GM21381 (cell line): ENCODE measurements around the gene NEK4.

Source experiments
- ATAC-seq: cut with Tn5 transposase; IDR thresholded peaks from one replicate; pipeline ENCODE4 v1.9.1; 2021; ENCODE audit warnings: mild to moderate bottlenecking, moderate library complexity; ENCODE audit not compliant: unreplicated experiment

NEK4 gene

DNA sequence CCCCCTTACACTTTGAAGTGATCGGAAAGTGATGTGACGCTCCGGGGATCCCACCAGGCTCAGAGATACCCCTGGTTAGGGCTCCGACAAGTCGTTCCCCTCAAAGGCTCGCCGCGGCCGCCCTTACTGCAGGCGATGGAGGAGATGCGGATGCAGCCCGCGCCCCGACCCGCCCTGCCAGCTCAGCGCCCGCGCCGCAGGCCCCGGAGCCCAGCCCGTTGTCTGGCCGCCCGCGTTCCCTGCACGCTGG lies 65.4 kb downstream of the NEK4 start:
- no peak for ATAC-seq

DNA sequence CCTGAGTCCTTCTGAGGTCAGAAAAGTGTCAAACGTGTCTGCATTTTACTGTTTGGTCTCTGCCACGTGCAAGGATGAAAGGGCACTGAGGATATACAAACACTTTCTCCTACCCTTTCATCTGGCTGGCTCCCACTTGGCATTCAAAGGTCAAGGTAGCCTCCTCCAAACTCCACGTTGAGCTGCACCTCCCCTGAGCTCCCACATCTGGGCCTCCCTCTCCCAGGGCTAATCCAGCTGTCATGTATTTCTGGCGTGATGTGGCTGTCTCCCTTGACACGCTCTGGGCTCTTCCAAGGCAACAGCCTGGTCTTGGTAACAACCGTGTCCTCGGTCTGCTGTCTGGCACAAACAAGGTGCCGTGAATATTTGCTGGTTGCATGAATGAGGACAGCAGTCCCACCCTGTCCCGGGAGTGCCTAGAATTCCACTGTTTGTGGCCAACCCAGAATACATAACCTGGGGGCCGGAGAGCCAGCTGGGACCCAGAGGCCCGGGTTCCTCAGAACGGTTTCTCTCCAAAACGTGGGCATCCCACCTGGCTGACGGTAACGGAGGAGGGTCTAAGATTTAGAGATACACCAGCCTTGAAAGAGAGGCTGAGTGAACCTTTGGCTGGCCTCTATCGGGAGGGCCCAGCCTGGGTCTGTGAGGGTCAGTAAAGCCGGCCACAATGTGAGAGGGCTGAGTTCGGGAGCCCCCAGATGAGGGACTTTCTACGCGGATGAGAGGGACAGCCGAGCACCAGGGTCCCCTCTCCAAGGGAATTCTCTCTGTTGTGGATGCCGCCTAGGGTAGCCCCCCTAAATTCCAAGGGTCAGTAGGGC lies 65.9 kb downstream of the NEK4 start:
- ATAC-seq, result no peak

DNA sequence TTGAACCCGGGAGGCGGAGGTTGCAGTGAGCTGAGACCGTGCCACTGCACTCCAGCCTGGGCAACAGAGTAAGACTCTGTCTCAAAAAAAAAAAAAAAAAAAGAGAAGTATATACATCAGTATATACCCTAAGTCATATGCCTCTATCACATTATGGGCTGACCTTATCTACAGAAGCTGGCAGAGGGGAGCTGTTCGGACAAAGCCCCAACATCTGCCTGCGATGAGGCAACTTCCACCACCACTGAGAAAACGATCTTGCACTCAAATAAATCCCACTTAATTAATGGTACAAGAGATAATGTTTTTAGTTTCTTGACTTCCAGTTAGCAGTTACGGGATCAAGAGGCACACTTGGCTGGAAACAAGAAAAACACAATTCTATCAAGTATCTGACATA lies 67.4 kb downstream of the NEK4 start:
- ATAC-seq, result no peak

DNA sequence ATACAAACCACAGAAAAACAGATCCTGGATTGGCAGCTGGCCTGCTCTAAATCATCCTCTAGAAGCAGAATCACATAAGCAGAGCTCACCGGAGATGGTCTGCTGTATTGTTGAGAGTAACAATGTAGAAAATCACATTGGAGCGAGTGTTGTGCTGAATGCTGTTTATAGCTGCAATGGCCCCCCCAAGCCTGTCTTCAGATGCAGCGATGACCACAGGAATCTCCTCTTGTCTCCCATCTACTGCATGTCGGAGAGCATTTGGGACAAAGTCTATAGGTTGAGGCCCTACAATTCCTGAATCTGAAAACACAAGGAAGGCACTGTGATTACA lies 73.1 kb downstream of the NEK4 start:
- ATAC-seq, result no peak

DNA sequence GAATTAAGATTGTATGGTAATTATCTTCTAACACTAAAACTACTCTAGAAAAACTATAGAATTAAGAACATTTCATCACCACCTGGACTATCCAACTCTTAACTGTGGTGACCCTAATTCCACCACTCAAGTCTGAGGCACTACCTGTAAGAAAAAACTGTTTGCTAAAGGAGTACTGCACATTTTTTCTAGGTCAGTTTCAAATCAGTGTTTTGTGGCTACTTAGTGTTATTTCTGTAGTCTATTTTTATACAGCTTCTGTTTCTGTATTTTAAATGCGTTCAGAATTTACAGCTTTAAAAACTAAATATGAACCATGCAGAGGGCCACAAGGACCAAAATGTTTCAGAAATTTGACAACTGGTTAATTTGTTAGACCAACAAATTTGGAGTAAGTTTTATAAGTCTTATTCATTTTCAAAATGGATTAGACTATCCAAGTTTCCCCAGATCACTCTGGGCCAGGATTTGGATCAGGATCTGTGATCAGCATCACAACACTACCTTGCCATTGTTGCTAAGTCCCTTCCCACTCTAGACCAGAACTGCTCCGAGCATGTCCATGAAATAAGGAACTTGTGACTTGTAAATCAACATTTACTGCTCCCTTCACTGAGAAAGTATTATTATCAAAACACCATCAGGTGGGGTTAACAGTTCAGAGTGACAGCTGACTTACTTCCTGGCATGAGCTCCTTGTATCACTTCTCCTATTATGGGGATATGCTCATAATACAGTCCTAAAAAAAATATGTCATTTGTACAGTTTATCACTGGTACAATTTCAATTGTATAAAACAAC lies 73.7 kb downstream of the NEK4 start:
- ATAC-seq, result no peak

DNA sequence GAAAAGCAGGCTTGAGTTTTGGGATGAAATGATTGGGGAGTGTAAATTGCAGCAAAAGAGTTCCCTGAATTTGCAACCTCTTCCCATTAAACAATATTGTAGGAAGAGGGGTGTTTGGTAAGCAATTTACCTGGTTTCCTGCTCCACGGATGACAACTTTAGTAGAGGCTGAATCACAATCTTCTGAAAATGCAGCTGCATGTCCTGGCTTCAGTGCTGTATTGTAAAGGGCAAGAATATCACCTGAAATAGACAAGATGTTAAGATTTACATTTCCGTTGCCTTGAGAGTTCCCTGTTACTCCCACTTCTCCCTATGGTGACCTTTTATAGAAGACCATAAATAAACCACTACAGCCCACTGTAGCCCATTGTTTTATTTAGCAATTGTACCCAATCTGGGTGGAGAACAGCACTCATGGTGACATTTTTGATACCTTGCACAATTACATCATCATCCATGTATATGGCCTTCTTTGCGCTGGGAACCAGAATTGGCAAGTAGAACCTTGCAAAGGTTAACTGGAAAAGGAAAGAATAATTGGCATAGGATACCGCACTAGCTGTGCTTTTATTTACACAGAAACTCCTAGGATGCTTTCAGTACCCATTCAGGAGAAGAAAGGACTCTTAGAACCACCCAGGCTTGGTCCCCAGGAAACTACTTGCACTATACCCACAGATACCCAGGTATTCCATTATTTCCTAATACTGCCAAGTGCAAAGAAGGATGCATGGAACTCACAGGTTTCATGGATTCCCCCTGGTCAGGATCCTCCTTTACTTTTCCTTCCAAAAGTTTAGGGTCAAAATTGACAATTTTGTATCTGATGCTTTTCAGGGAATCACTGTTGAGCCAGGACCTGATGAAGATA lies 74.7 kb downstream of the NEK4 start:
- no peak for ATAC-seq

DNA sequence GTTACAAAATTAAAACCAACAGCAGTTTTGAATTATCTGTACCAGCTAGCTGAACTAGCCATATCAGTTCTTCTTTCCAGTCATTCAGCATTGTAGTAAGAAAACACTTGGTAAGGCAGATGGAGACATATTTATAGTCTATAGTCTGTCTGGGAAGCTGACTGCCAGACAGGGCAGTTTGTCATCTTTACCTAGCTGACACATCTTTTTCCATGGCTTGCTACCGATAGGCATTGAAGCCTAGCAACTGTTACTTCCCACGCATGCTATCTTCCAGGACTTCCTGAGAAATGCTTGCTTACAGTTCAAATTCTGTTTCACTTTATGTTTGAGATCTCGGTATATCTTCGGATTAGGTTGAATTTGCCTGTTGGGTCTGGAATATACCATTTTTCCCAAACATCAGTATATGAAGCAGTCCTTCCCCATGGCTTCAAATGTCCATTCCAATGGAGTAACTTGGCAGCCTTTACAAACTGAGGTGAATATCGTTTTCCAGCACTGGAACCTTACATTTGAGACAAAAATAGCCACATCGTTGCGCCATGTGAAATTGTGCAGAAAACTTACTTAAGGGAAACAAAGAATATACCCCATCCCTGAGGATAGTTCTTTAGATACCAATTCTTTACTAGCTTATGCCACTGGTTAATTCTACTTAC lies 76.1 kb downstream of the NEK4 start:
- no peak for ATAC-seq

DNA sequence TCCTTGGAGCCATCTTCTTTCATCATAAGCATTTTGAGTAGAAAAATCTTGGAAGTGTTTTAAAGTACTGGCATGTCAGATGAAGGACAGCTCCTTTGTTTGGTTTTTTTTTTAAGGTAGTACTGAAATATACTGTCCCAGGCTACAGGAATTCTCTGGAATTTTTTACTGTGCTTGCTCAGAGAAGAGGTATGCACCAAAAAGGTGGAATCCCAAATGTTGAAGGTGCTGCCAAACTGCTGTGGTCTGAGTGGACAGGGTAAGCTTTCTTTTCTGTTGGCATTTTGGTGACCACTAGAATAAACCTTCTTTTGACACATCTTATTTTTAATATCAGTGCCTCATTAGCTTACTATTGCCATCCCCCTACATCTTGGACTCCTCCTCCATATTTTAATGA lies 77.7 kb downstream of the NEK4 start:
- no peak for ATAC-seq

- ATAC-seq, result no peak
Observed at GRCh38 chr3:52690560-52690959, 80.2 kb downstream of the NEK4 start.

- ATAC-seq, result no peak
Observed at GRCh38 chr3:52689151-52689550, 81.6 kb downstream of the NEK4 start.

DNA sequence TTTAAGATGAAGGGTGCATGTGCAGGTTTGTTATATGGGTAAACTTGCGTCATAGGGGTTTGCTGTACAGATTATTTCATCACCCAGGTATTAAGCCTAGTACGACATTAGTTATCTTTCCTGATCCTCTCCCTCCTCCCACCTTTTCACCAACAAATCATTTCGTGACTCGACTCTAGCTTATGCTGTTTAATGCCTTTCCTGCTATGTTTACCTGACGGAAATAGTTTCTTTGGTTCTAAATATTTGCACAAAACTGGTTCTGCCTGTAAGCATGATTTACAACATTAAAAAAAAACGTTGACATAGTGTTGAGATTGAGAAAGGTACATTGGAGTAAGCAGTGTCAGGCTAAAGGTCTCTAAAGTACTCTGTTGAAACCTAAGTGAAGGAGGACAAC lies 82.5 kb downstream of the NEK4 start:
- no peak for ATAC-seq

DNA sequence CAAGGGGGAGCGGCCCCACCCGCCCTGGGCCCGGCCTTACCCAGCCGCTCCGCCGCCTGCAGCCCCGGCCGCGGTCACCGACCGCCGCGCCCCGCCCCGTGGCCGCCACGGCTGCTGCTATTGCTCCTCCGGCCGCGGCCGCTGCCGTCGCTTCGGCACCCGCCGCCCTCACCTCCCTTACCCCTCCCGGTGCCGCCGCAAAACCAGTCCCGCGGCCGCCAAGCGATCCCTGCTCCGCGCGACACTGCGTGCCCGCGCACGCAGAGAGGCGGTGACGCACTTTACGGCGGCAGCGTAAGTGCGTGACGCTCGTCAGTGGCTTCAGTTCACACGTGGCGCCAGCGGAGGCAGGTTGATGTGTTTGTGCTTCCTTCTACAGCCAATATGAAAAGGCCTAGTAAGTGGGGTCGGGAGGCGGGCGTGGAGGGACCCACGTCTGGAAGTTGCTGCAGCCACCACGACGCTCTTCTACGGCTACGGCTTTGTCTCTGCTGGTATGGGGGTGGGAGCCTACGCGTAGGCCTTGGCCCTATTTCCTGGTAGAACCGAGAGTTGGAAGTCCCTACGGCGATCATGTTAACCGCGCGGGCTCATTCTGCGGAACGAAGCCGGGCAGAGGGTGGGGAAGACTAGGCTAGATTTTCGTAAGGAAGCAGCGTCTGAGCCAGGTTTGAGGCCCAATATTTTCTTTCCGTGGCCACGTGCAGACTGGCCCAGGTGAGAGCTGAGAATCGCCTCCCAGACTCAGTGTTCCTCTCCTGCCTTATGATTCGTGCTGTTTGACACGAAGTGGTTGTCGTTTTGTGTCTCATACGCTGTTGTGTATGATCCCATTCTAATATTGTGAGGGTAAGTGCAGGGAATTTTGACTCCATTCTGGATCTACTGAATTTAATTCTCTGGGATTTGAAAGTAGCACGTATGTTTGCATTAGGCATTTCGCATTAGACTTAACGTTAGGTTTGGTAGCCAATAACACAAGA lies 84.7 kb downstream of the NEK4 start, which contains the start of the genes GNL3 and PBRM1:
TSS of gene GNL3 (plus strand) at position 324 of the 983 bp plus-strand sequence. CDS start at position 385, 61 bp downstream.
TSS of gene PBRM1 (minus strand) at position 205 of the 983 bp plus-strand sequence.
- ATAC-seq, result peak; percentile 65

DNA sequence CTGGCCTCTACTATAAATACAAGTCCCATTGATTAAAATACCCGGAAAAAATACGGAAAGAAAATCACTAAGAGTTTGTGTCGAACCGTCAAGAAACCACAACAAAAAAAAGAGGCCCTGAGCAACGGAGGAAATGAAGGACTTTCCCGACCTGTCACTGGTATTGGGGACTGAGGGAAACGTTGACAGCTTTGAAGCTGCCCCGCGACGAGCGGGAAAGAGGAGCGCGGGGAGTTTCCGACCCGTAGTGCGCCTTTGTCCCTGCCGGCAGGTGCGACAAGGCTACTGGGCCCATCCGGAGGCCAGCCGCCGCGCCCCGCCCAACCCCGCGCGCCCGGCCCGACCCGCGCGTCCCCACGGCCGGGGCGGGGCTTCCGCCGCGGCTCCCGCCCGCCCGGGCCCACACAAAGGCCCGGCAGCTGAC lies 85.4 kb downstream of the NEK4 start:
- peak; percentile 80 for ATAC-seq

DNA sequence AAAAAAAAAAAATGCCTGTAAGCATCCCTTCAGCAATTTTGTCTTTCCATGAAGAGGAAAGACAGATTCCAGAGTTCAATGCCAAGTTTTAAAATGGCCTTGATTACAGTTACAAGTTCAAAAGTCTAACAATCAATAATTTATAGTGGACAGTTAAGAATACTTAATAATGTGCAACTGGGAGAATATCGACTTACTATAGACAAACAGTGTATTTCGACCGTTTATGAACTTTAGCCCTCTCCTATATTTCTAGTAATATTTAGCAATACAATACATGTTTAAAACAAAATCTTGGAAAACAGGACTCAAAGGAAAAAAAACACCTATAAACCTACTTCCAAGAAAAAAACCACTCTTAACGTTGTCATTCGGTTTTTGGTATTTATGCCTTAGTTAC lies 86.6 kb downstream of the NEK4 start:
- ATAC-seq, result no peak

GRCh38 chr3:52683611-52684010 lies 87.1 kb downstream of the NEK4 start:
- no peak for ATAC-seq

GRCh38 chr3:52682016-52682415 lies 88.7 kb downstream of the NEK4 start:
- ATAC-seq, result no peak

- no peak for ATAC-seq
Observed at GRCh38 chr3:52681596-52681995, 89.1 kb downstream of the NEK4 start.

- ATAC-seq, result no peak
Observed at GRCh38 chr3:52679811-52680210, 90.9 kb downstream of the NEK4 start.

DNA sequence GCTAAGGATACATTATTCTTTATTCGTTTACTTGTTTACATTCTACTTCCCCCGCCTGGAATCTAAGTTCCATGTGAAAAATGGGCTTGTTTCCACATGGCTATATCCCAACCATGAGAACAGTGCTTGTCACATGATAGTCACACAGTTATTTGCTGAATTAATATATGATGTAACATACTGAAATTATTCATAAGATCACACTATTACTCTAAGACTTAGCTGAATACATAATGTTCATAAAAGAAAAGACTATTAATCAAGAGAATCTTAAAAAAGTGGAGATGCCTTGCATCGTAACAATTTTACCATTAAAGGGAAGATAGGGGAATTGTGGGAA lies 91.6 kb downstream of the NEK4 start:
- no peak for ATAC-seq
